HEK293 (cell line): ENCODE results near the gene MPDU1.

Source experiments
- CTCF ChIA-PET: fragments of 350-600 bp; formaldehyde crosslinking; extraction: SDS; loops from one replicate; lab custom pipeline; 2021; ENCODE audit warnings: antibody characterized with exemption; lab: Yijun Ruan, JAX
- POLR2A ChIA-PET: fragments of 300-600 bp; formaldehyde crosslinking; extraction: SDS; loops from one replicate; lab custom pipeline; 2020; ENCODE audit warnings: antibody characterized with exemption, inconsistent platforms; lab: Yijun Ruan, JAX
- H3K27ac ChIP-seq: fragments of 200-500 bp; sonication (Bioruptor generic); 2 replicates; pipeline ENCODE4 v1.5.1; 2014; ENCODE audit warnings: low read depth, low read length, control low read depth, inconsistent platforms; ENCODE audit errors: extremely low read depth
- H3K36me3 ChIP-seq, 2 experiments: fragments of 200-500 bp in 1 of 2; sonication (Bioruptor generic) in 1 of 2; 1 replicate in 1 of 2; 2 replicates in 1 of 2; pipeline ENCODE4 v1.5.1; 2014 to 2017; ENCODE audit warnings: inconsistent platforms in 2 of 2, low read length in 2 of 2; ENCODE audit not compliant: control insufficient read depth in 2 of 2, insufficient read depth in 1 of 2
- H3K4me1 ChIP-seq: fragments of 200-500 bp; sonication (Bioruptor generic); 2 replicates; pipeline ENCODE4 v1.5.1; 2014; ENCODE audit warnings: mild to moderate bottlenecking, low read length, inconsistent platforms; ENCODE audit not compliant: control insufficient read depth, insufficient read depth
- H3K4me3 ChIP-seq: 2 replicates; pipeline ENCODE4 v1.5.1; 2011; ENCODE audit warnings: low read depth, mild to moderate bottlenecking, control low read depth, low read length, moderate library complexity
- H3K9me3 ChIP-seq: fragments of 200-500 bp; sonication (Bioruptor generic); 2 replicates; pipeline ENCODE4 v1.5.1; 2014; ENCODE audit warnings: low read depth, low read length, inconsistent platforms; ENCODE audit not compliant: control insufficient read depth, insufficient read depth
- HOXC10 ChIP-seq: sonication (generic); formaldehyde crosslinking; IDR thresholded peaks from 2 replicates; pipeline ENCODE4 v1.8.1; 2023; ENCODE audit warnings: mild to moderate bottlenecking, missing genetic modification reagents
- IKZF3 ChIP-seq: fragments of 450-650 bp; IDR thresholded peaks from 2 replicates; pipeline ENCODE4 v1.5.0; 2018; ENCODE audit warnings: missing biosample characterization, mild to moderate bottlenecking, missing genetic modification characterization, moderate library complexity
- KLF16 ChIP-seq: fragments of 450-650 bp; formaldehyde crosslinking; IDR thresholded peaks from 2 replicates; pipeline ENCODE4 v1.5.1; 2017; ENCODE audit warnings: missing biosample characterization, missing genetic modification characterization
- KLF8 ChIP-seq: fragments of 450-650 bp; formaldehyde crosslinking; IDR thresholded peaks from 2 replicates; pipeline ENCODE4 v1.5.1; 2016; ENCODE audit warnings: missing biosample characterization, missing genetic modification characterization
- MEIS1 ChIP-seq: sonication (generic); formaldehyde crosslinking; IDR thresholded peaks from 2 replicates; pipeline ENCODE4 v1.8.1; 2022; ENCODE audit warnings: missing genetic modification reagents, mild to moderate bottlenecking, borderline replicate concordance
- TCF7L2 ChIP-seq: IDR thresholded peaks from 2 replicates; pipeline ENCODE4 v1.6.1; 2011; ENCODE audit warnings: low read depth, mild to moderate bottlenecking, inconsistent platforms, low read length, moderate library complexity, borderline replicate concordance
- ZFP37 ChIP-seq: fragments of 450-650 bp; formaldehyde crosslinking; IDR thresholded peaks from 2 replicates; pipeline ENCODE4 v1.5.1; 2016; ENCODE audit warnings: missing biosample characterization, missing genetic modification characterization
- ZNF10 ChIP-seq: fragments of 450-650 bp; formaldehyde crosslinking; IDR thresholded peaks from 2 replicates; pipeline ENCODE4 v1.5.1; 2017; ENCODE audit warnings: missing biosample characterization, missing genetic modification characterization
- ZNF221 ChIP-seq: fragments of 450-650 bp; formaldehyde crosslinking; IDR thresholded peaks from 2 replicates; pipeline ENCODE4 v1.5.1; 2017; ENCODE audit warnings: missing biosample characterization, missing genetic modification characterization, borderline replicate concordance
- ZNF248 ChIP-seq: fragments of 450-650 bp; formaldehyde crosslinking; IDR thresholded peaks from 2 replicates; pipeline ENCODE4 v1.5.1; 2017; ENCODE audit warnings: missing biosample characterization, missing genetic modification characterization
- ZNF292 ChIP-seq: fragments of 450-650 bp; formaldehyde crosslinking; IDR thresholded peaks from 2 replicates; pipeline ENCODE4 v1.5.1; 2016; ENCODE audit warnings: low read depth, missing biosample characterization, missing genetic modification characterization, borderline replicate concordance
- ZNF366 ChIP-seq: fragments of 450-650 bp; formaldehyde crosslinking; conservative IDR thresholded peaks from 2 replicates; pipeline ENCODE4 v1.5.1; 2016; ENCODE audit warnings: missing biosample characterization, missing genetic modification characterization
- ZNF394 ChIP-seq: fragments of 450-650 bp; formaldehyde crosslinking; IDR thresholded peaks from 2 replicates; pipeline ENCODE4 v1.5.1; 2016; ENCODE audit warnings: missing biosample characterization, missing genetic modification characterization, mild to moderate bottlenecking, moderate library complexity, borderline replicate concordance
- ZNF416 ChIP-seq: fragments of 450-650 bp; formaldehyde crosslinking; IDR thresholded peaks from 2 replicates; pipeline ENCODE4 v1.5.1; 2016; ENCODE audit warnings: missing biosample characterization, missing genetic modification characterization
- ZNF561 ChIP-seq: fragments of 450-650 bp; IDR thresholded peaks from 2 replicates; pipeline ENCODE4 v1.5.1; 2018; ENCODE audit warnings: missing biosample characterization, missing genetic modification characterization, borderline replicate concordance
- ZNF600 ChIP-seq: fragments of 450-650 bp; formaldehyde crosslinking; IDR thresholded peaks from 2 replicates; pipeline ENCODE4 v1.5.1; 2016; ENCODE audit warnings: missing biosample characterization, missing genetic modification characterization
- ZNF629 ChIP-seq: fragments of 450-650 bp; formaldehyde crosslinking; IDR thresholded peaks from 2 replicates; pipeline ENCODE4 v1.5.1; 2017; ENCODE audit warnings: missing biosample characterization, missing genetic modification characterization
- ZNF658 ChIP-seq: fragments of 450-650 bp; formaldehyde crosslinking; IDR thresholded peaks from 2 replicates; pipeline ENCODE4; 2016; ENCODE audit warnings: missing biosample characterization, missing genetic modification characterization
- ZSCAN16 ChIP-seq: fragments of 450-650 bp; formaldehyde crosslinking; IDR thresholded peaks from 2 replicates; pipeline ENCODE4 v1.5.1; 2016; ENCODE audit warnings: missing biosample characterization, missing genetic modification characterization
- ZSCAN23 ChIP-seq: fragments of 450-650 bp; formaldehyde crosslinking; IDR thresholded peaks from 2 replicates; pipeline ENCODE4 v1.5.1; 2016; ENCODE audit warnings: missing biosample characterization, missing genetic modification characterization
- TF ChIP-seq, protein P1 (sequence below): IDR thresholded peaks from 2 replicates; pipeline ENCODE4 v1.6.1; 2011; ENCODE audit warnings: mild to moderate bottlenecking, low read depth, low read length, borderline replicate concordance
- TF ChIP-seq, protein P2 (sequence below): fragments of 450-650 bp; formaldehyde crosslinking; IDR thresholded peaks from 2 replicates; pipeline ENCODE4 v1.5.1; 2017; ENCODE audit warnings: missing biosample characterization, missing genetic modification characterization
- TF ChIP-seq, protein P3 (sequence below): fragments of 450-650 bp; formaldehyde crosslinking; IDR thresholded peaks from 2 replicates; pipeline ENCODE4 v1.5.1; 2016; ENCODE audit warnings: missing biosample characterization, missing genetic modification characterization
- TF ChIP-seq, protein P4 (sequence below): fragments of 450-650 bp; formaldehyde crosslinking; IDR thresholded peaks from 2 replicates; pipeline ENCODE4 v1.5.1; 2016; ENCODE audit warnings: missing biosample characterization, missing genetic modification characterization
- TF ChIP-seq, protein P5 (sequence below): fragments of 450-650 bp; formaldehyde crosslinking; IDR thresholded peaks from 2 replicates; pipeline ENCODE4 v1.5.1; 2016; ENCODE audit warnings: missing biosample characterization, missing genetic modification characterization
- TF ChIP-seq, protein P6 (sequence below): fragments of 450-650 bp; formaldehyde crosslinking; IDR thresholded peaks from 2 replicates; pipeline ENCODE4 v1.5.1; 2016; ENCODE audit warnings: missing biosample characterization, missing genetic modification characterization

MPDU1 gene

DNA sequence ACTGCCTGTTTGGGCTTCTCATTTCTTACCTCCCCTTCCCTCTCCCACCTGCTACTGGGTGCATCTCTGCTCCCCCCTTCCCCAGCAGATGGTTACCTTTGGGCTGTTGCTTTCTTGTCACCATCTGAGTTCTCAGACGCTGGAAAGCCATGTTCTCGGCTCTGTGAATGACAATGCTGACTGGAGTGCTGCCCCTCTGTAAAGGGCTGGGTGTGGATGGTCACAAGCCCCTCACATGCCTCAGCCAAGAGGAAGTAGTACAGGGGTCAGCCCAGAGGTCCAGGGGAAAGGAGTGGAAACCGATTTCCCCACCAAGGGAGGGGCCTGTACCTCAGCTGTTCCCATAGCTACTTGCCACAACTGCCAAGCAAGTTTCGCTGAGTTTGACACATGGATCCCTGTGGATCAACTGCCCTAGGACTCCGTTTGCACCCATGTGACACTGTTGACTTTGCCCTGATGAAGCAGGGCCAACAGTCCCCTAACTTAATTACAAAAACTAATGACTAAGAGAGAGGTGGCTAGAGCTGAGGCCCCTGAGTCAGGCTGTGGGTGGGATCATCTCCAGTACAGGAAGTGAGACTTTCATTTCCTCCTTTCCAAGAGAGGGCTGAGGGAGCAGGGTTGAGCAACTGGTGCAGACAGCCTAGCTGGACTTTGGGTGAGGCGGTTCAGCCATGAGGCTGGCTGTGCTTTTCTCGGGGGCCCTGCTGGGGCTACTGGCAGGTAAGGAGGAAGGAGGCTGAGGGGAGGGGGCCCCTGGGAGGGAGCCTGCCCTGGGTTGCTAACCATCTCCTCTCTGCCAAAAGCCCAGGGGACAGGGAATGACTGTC, 4.4 kb upstream of the MPDU1 start, which contains the start of gene CD68:
TSS of gene CD68 (plus strand) at position 638 of the 833 bp plus-strand sequence. CDS start at position 678, 40 bp downstream.
- ChIA-PET POLR2A (interaction anchor here (0.6 to 3.7 kb wide), 10 partner anchors 8 to 252 kb away, joined by 3 to 50 read pairs (median 6); partner anchors contain the start of genes POLR2A, SAT2, SENP3 and SOX15), CTCF (interaction anchor here (2.3 to 2.6 kb wide), 2 partner anchors 10 to 109 kb away, joined by 7 to 11 read pairs; partner anchors contain the start of genes TP53 and WRAP53)
- Histone ChIP-seq H3K4me1 (peaks cover 11% of the 10 kb centered on the region; the same call in 1 of the 2 replicates), H3K36me3 (peaks cover 36 to 75% of the 10 kb centered on the region in 2 experiments), H3K9me3 (no peaks in the 10 kb centered on the region), H3K27ac (peak within 1 kb of the TSS; percentile 47), H3K4me3 (no peak within 1 kb of the TSS)
- TF ChIP-seq ZNF561 (tag by site-specific recombination) (peak; percentile 46; the same call in 1 of the 2 replicates), ZNF394 (0 out of 2 replicates have a peak, but pooled peaks have one; percentile 13), ZNF366 (tag by site-specific recombination) (peak; percentile 82), ZNF248 (no peak), ZNF658 (tag by site-specific recombination) (no peak), ZSCAN16 (tag by site-specific recombination) (no peak), ZNF629 (peak; percentile 91), KLF16 (tag by site-specific recombination) (0 out of 2 replicates have a peak, but pooled peaks have one; percentile 10), ZNF600 (tag by site-specific recombination) (peak; percentile 75), ZSCAN23 (tag by site-specific recombination) (peak; percentile 84; the same call in 1 of the 2 replicates), HOXC10 (no peak), ZNF221 (no peak), TCF7L2 (no peak), KLF8 (tag by site-specific recombination) (peak; percentile 65), ZNF416 (tag by site-specific recombination) (no peak), IKZF3 (tag by site-specific recombination) (peak; percentile 84), ZNF292 (tag by site-specific recombination) (no peak), ZNF10 (tag by site-specific recombination) (peak; percentile 46; the same call in 1 of the 2 replicates), ZFP37 (tag by site-specific recombination) (peak; percentile 40), MEIS1 (CRISPR knock-in tag) (no peak)
- TF ChIP-seq, protein P1, sequence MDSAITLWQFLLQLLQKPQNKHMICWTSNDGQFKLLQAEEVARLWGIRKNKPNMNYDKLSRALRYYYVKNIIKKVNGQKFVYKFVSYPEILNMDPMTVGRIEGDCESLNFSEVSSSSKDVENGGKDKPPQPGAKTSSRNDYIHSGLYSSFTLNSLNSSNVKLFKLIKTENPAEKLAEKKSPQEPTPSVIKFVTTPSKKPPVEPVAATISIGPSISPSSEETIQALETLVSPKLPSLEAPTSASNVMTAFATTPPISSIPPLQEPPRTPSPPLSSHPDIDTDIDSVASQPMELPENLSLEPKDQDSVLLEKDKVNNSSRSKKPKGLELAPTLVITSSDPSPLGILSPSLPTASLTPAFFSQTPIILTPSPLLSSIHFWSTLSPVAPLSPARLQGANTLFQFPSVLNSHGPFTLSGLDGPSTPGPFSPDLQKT, result no peak
- TF ChIP-seq, protein P2, sequence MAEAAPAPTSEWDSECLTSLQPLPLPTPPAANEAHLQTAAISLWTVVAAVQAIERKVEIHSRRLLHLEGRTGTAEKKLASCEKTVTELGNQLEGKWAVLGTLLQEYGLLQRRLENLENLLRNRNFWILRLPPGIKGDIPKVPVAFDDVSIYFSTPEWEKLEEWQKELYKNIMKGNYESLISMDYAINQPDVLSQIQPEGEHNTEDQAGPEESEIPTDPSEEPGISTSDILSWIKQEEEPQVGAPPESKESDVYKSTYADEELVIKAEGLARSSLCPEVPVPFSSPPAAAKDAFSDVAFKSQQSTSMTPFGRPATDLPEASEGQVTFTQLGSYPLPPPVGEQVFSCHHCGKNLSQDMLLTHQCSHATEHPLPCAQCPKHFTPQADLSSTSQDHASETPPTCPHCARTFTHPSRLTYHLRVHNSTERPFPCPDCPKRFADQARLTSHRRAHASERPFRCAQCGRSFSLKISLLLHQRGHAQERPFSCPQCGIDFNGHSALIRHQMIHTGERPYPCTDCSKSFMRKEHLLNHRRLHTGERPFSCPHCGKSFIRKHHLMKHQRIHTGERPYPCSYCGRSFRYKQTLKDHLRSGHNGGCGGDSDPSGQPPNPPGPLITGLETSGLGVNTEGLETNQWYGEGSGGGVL, result peak; percentile 51
- TF ChIP-seq, protein P3, sequence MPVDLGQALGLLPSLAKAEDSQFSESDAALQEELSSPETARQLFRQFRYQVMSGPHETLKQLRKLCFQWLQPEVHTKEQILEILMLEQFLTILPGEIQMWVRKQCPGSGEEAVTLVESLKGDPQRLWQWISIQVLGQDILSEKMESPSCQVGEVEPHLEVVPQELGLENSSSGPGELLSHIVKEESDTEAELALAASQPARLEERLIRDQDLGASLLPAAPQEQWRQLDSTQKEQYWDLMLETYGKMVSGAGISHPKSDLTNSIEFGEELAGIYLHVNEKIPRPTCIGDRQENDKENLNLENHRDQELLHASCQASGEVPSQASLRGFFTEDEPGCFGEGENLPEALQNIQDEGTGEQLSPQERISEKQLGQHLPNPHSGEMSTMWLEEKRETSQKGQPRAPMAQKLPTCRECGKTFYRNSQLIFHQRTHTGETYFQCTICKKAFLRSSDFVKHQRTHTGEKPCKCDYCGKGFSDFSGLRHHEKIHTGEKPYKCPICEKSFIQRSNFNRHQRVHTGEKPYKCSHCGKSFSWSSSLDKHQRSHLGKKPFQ, result no peak
- TF ChIP-seq, protein P4, sequence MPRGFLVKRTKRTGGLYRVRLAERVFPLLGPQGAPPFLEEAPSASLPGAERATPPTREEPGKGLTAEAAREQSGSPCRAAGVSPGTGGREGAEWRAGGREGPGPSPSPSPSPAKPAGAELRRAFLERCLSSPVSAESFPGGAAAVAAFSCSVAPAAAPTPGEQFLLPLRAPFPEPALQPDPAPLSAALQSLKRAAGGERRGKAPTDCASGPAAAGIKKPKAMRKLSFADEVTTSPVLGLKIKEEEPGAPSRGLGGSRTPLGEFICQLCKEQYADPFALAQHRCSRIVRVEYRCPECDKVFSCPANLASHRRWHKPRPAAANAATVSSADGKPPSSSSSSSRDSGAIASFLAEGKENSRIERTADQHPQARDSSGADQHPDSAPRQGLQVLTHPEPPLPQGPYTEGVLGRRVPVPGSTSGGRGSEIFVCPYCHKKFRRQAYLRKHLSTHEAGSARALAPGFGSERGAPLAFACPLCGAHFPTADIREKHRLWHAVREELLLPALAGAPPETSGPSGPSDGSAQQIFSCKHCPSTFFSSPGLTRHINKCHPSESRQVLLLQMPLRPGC (tag by site-specific recombination), result peak; percentile 38; the same call in 1 of the 2 replicates
- TF ChIP-seq, protein P5, sequence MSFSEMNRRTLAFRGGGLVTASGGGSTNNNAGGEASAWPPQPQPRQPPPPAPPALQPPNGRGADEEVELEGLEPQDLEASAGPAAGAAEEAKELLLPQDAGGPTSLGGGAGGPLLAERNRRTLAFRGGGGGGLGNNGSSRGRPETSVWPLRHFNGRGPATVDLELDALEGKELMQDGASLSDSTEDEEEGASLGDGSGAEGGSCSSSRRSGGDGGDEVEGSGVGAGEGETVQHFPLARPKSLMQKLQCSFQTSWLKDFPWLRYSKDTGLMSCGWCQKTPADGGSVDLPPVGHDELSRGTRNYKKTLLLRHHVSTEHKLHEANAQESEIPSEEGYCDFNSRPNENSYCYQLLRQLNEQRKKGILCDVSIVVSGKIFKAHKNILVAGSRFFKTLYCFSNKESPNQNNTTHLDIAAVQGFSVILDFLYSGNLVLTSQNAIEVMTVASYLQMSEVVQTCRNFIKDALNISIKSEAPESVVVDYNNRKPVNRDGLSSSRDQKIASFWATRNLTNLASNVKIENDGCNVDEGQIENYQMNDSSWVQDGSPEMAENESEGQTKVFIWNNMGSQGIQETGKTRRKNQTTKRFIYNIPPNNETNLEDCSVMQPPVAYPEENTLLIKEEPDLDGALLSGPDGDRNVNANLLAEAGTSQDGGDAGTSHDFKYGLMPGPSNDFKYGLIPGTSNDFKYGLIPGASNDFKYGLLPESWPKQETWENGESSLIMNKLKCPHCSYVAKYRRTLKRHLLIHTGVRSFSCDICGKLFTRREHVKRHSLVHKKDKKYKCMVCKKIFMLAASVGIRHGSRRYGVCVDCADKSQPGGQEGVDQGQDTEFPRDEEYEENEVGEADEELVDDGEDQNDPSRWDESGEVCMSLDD, result no peak
- TF ChIP-seq, protein P6, sequence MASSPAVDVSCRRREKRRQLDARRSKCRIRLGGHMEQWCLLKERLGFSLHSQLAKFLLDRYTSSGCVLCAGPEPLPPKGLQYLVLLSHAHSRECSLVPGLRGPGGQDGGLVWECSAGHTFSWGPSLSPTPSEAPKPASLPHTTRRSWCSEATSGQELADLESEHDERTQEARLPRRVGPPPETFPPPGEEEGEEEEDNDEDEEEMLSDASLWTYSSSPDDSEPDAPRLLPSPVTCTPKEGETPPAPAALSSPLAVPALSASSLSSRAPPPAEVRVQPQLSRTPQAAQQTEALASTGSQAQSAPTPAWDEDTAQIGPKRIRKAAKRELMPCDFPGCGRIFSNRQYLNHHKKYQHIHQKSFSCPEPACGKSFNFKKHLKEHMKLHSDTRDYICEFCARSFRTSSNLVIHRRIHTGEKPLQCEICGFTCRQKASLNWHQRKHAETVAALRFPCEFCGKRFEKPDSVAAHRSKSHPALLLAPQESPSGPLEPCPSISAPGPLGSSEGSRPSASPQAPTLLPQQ, result peak; percentile 9
